Spleen (tissue), 7 donors: Measurements from ENCODE around the gene PROM2.

ENCODE experiments used
- POLR2A ChIP-seq, 3 donors: fragments of 450-650 bp; IDR thresholded peaks; one replicate each; pipeline ENCODE4 v1.5.1; 2017; ENCODE audit warnings: antibody characterized with exemption in 3 of 3, mild to moderate bottlenecking in 1 of 3
- TF ChIP-seq, protein P1 (sequence below), 11 experiments: fragments of 200-600 bp in 7 of 11; fragments of 450-650 bp in 4 of 11; sonication (generic) in 4 of 11; IDR thresholded peaks in 8 of 11; conservative IDR thresholded peaks in 3 of 11; 1 replicate in 7 of 11; 2 replicates in 4 of 11; pipeline versions ENCODE4 v1.4.0 to v1.8.0; 2016 to 2021; ENCODE audit warnings: antibody characterized with exemption in 11 of 11, inconsistent platforms in 4 of 11, mild to moderate bottlenecking in 1 of 11
- donor health status: DM: no; HTN: no; CAD: no; lungs with moderate emphysema.
- donor health status: DM: no; HTN: no; CAD: no.
- donor health status: DM: no; HTN: no; CAD: no.

- TF ChIP-seq POLR2A (IDR thresholded peaks at IDR 0.05) = no peak
- TF ChIP-seq, protein P1, sequence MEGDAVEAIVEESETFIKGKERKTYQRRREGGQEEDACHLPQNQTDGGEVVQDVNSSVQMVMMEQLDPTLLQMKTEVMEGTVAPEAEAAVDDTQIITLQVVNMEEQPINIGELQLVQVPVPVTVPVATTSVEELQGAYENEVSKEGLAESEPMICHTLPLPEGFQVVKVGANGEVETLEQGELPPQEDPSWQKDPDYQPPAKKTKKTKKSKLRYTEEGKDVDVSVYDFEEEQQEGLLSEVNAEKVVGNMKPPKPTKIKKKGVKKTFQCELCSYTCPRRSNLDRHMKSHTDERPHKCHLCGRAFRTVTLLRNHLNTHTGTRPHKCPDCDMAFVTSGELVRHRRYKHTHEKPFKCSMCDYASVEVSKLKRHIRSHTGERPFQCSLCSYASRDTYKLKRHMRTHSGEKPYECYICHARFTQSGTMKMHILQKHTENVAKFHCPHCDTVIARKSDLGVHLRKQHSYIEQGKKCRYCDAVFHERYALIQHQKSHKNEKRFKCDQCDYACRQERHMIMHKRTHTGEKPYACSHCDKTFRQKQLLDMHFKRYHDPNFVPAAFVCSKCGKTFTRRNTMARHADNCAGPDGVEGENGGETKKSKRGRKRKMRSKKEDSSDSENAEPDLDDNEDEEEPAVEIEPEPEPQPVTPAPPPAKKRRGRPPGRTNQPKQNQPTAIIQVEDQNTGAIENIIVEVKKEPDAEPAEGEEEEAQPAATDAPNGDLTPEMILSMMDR (IDR thresholded peaks at IDR 0.05 in 8 of 11, conservative IDR thresholded peaks at IDR 0.05 in 3 of 11) = no peak
These were observed 42.3 kb downstream of the PROM2 start for GRCh38 chr2:95316466-95317122.
